HUES48 (cell line): ENCODE data around the gene TFPI2.
A peak's percentile ranks its signal among the peaks of the same experiment; 100 is the strongest.

Source experiments
- H3K27ac ChIP-seq: one replicate; pipeline ENCODE4 v1.7.0; 2013; ENCODE audit warnings: low read depth, low read length, inconsistent platforms
- H3K27me3 ChIP-seq: 2 replicates; pipeline ENCODE4 v1.6.1; 2013; ENCODE audit warnings: mild to moderate bottlenecking, low read length; ENCODE audit not compliant: control insufficient read depth, insufficient read depth
- H3K36me3 ChIP-seq: 2 replicates; pipeline ENCODE4 v1.6.1; 2013; ENCODE audit warnings: low read length; ENCODE audit not compliant: control insufficient read depth, insufficient read depth
- H3K4me1 ChIP-seq: 2 replicates; pipeline ENCODE4 v1.6.1; 2013; ENCODE audit warnings: mild to moderate bottlenecking, low read length; ENCODE audit not compliant: control insufficient read depth, insufficient read depth
- H3K4me3 ChIP-seq: 2 replicates; pipeline ENCODE4 v1.5.1; 2013; ENCODE audit warnings: mild to moderate bottlenecking, low read depth, low read length
- H3K9ac ChIP-seq: 2 replicates; pipeline ENCODE4 v1.6.1; 2013; ENCODE audit warnings: mild to moderate bottlenecking, low read depth, low read length, moderate library complexity
- H3K9me3 ChIP-seq: 2 replicates; pipeline ENCODE4 v1.6.1; 2013; ENCODE audit warnings: low read length; ENCODE audit not compliant: control insufficient read depth, insufficient read depth

Gene TFPI2

GRCh38 chr7:93883078-93883916 is 7.3 kb downstream of the TFPI2 start:
- Histone ChIP-seq H3K36me3 (no peaks in the 10 kb centered on the region), H3K4me1 (no peaks in the 10 kb centered on the region), H3K27me3 (no peaks in the 10 kb centered on the region), H3K4me3 (no peak overlapping the region), H3K9me3 (0 out of 2 replicates have a peak, but pooled peaks cover 3% of the 10 kb centered on the region), H3K9ac (no peak overlapping the region), H3K27ac (no peak overlapping the region)

DNA sequence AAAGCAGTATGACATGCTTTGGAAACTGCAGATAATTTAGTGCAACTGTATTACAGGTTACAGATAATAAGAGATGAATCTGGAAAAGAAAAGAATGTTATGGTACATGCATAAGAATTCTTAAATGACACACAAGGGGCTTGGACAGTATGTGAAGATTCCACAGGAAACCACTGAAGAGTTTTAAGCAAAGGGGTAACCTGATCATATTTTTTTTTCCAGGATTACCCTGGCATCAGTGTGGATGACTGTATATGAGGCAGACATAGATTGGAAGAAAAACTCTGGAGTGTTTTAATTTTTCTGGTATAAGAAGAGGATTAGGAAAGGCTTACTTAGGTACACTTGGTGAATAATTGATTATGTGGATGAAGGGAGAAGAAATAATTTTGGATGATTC is 8.1 kb downstream of the TFPI2 start:
- Histone ChIP-seq H3K9ac (no peak overlapping the region), H3K27ac (no peak overlapping the region), H3K4me1 (no peaks in the 10 kb centered on the region), H3K4me3 (no peak overlapping the region), H3K27me3 (no peaks in the 10 kb centered on the region), H3K36me3 (no peaks in the 10 kb centered on the region), H3K9me3 (0 out of 2 replicates have a peak, but pooled peaks cover 3% of the 10 kb centered on the region)

DNA sequence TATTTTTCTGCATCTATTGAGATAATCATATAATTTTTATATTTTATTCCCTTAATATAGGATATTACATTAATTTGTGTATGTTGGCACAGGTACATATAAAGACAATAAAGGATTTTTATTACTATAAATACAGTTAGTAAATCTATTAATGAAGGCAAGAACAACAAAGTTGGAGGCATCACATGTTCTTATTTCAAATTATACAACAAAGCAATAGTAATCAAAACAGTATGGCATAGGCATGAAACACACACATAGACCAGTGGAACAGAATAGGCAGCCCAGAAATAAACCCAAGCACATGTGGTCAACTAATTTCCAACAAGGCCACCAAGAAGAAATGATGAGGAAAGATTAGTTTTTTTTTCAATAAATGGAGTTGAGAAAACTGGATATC is 11.2 kb downstream of the TFPI2 start:
- Histone ChIP-seq H3K9me3 (peaks cover 12% of the 10 kb centered on the region; the same call in 1 of the 2 replicates), H3K4me1 (no peaks in the 10 kb centered on the region), H3K9ac (no peak overlapping the region), H3K4me3 (no peak overlapping the region), H3K27ac (no peak overlapping the region), H3K36me3 (no peaks in the 10 kb centered on the region), H3K27me3 (no peaks in the 10 kb centered on the region)

DNA sequence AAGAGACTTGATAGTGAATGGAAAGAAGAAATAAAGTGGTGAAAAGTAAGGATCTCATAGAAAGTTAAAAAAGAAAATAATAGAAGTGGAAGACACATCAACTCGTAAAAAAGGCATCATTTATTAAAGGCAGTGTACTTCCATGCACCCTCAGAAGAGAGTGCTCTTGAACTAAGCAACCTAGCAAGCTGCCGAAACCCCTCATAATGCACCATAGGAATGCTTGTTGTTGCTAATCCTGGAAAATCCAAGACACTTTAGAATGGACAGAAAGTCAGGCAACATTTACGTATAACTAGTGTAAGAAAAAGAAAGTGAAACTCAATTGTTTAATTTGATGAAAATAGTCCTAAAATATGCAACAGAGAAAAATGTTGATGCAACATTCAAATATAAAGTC is 12.8 kb downstream of the TFPI2 start:
- Histone ChIP-seq H3K36me3 (no peaks in the 10 kb centered on the region), H3K27me3 (no peaks in the 10 kb centered on the region), H3K4me3 (no peak overlapping the region), H3K9ac (no peak overlapping the region), H3K27ac (no peak overlapping the region), H3K9me3 (peaks cover 19% of the 10 kb centered on the region), H3K4me1 (peaks cover 5% of the 10 kb centered on the region; the same call in 1 of the 2 replicates)

- peaks cover 19% of the 10 kb centered on the region for H3K9me3 ChIP-seq
- H3K36me3 ChIP-seq: no peaks in the 10 kb centered on the region
- peaks cover 5% of the 10 kb centered on the region; the same call in 1 of the 2 replicates for H3K4me1 ChIP-seq
- H3K4me3 ChIP-seq: no peak overlapping the region
- no peak overlapping the region for H3K9ac ChIP-seq
- H3K27me3 ChIP-seq: no peaks in the 10 kb centered on the region
- peak overlapping the region; percentile 59 for H3K27ac ChIP-seq
Measured at GRCh38 chr7:93873998-93874574, 16.5 kb downstream of the TFPI2 start.

DNA sequence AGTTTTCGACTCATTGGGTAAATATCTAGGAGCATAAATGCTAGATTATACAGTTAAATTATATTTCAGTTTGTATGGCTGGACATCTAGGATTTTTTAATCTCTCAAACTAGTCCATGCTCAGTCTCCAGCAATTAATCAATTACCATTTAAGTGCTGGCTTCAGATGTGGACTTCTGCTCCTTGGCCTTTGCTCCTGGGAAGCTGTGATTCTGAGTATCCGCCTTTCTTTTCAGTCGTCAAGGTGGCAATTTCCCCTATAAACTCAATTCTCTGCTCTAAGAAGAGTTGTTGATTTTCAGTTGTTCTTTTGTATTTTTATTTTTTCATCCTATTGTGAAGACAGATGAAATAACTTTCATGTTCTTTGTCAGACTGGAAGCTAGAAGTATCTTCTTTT is 23.7 kb downstream of the TFPI2 start:
- H3K27ac ChIP-seq: no peak overlapping the region
- no peaks in the 10 kb centered on the region for H3K4me1 ChIP-seq
- no peak overlapping the region for H3K9ac ChIP-seq
- H3K9me3 ChIP-seq: no peaks in the 10 kb centered on the region
- H3K27me3 ChIP-seq: no peaks in the 10 kb centered on the region
- no peaks in the 10 kb centered on the region for H3K36me3 ChIP-seq
- no peak overlapping the region for H3K4me3 ChIP-seq

GRCh38 chr7:93862651-93863050 is 27.9 kb downstream of the TFPI2 start:
- H3K9ac ChIP-seq: no peak overlapping the region
- H3K4me3 ChIP-seq: no peak overlapping the region
- no peaks in the 10 kb centered on the region for H3K36me3 ChIP-seq
- no peaks in the 10 kb centered on the region for H3K27me3 ChIP-seq
- no peaks in the 10 kb centered on the region for H3K4me1 ChIP-seq
- H3K9me3 ChIP-seq: no peaks in the 10 kb centered on the region
- H3K27ac ChIP-seq: no peak overlapping the region

GRCh38 chr7:93861325-93861949 is 29.1 kb downstream of the TFPI2 start:
- H3K27ac ChIP-seq: no peak overlapping the region
- no peaks in the 10 kb centered on the region for H3K4me1 ChIP-seq
- H3K36me3 ChIP-seq: no peaks in the 10 kb centered on the region
- no peak overlapping the region for H3K9ac ChIP-seq
- no peaks in the 10 kb centered on the region for H3K9me3 ChIP-seq
- no peak overlapping the region for H3K4me3 ChIP-seq
- no peaks in the 10 kb centered on the region for H3K27me3 ChIP-seq

DNA sequence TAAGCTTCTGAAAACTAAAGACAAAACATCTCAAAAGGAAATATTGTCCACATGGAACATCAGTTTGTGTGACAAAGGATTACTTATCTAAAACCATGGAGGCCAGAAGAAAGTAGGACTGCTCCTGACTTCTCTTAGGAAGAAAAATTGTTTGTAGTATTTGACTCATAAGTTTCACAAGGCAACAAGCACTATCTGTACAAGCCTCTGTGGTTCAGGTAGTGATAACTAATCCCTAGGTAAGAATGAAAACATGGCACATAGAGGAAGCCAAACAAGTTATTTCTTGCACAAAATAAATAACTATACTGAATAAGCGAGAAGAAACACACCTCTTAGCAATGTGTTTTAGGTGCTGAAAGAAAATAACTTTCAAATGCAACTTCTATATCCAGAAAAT is 30.3 kb downstream of the TFPI2 start:
- Histone ChIP-seq H3K36me3 (no peaks in the 10 kb centered on the region), H3K27me3 (no peaks in the 10 kb centered on the region), H3K27ac (no peak overlapping the region), H3K9ac (no peak overlapping the region), H3K9me3 (no peaks in the 10 kb centered on the region), H3K4me1 (no peaks in the 10 kb centered on the region), H3K4me3 (no peak overlapping the region)

DNA sequence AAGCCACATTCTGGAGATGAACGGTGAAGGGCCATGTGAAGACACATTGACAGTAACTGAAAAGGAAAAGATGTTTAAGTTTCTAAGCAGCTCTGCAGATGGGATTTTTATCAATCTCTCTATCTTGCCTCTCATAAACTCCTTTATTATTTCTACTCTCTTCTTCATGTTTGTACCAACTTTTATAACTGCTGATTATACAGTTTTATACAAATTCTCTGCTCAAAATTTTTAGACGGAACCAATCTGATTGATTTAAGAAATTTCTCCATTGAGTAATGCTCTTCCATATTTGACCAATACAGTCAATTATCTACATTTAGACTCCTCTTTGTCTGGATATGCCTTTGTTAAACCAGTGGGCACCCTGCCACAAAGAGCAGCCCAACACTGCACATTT is 31.7 kb downstream of the TFPI2 start:
- Histone ChIP-seq H3K4me3 (no peak overlapping the region), H3K27me3 (no peaks in the 10 kb centered on the region), H3K36me3 (no peaks in the 10 kb centered on the region), H3K27ac (no peak overlapping the region), H3K4me1 (no peaks in the 10 kb centered on the region), H3K9ac (no peak overlapping the region), H3K9me3 (no peaks in the 10 kb centered on the region)

GRCh38 chr7:93856323-93856722 is 34.2 kb downstream of the TFPI2 start:
- no peak overlapping the region for H3K9ac ChIP-seq
- H3K4me1 ChIP-seq: no peaks in the 10 kb centered on the region
- H3K9me3 ChIP-seq: no peaks in the 10 kb centered on the region
- no peak overlapping the region for H3K4me3 ChIP-seq
- no peaks in the 10 kb centered on the region for H3K36me3 ChIP-seq
- no peak overlapping the region for H3K27ac ChIP-seq
- no peaks in the 10 kb centered on the region for H3K27me3 ChIP-seq
